Measurements from ENCODE around the gene AFF3. TPM values are rescaled to one million over a fixed set of nuclear protein-coding genes. Genes with fewer than 3 reads are reported as not detected.

AFF3 gene
- total RNA-seq, 2 donors from 2014 or later, result 9.9 to 20.1 TPM

- TF ChIP-seq CTCF (IDR thresholded peaks at IDR 0.05), result no peak
- no peaks in the 10 kb centered on the region for H3K9me3 ChIP-seq
- DNase-seq (ENCODE audit: low spot score), result no peak
- peaks cover 0 to 6% of the 10 kb centered on the region in 2 donors for H3K4me1 ChIP-seq (ENCODE audit: control insufficient read depth in 1 of 2, low read depth in 2 of 2)
- no peak overlapping the region for H3K27ac ChIP-seq
- H3K27me3 ChIP-seq (replicated peaks; ENCODE audit: insufficient read depth), result no peaks in the 10 kb centered on the region
- no peak for ATAC-seq (ENCODE audit: insufficient number of reproducible peaks, low FRiP score, low read depth)
- H3K36me3 ChIP-seq, result peaks cover 15% of the 10 kb centered on the region
- H3K4me3 ChIP-seq, result no peak overlapping the region
These were observed 133.4 kb downstream of the AFF3 start for GRCh38 chr2:100008956-100009355.

- Histone ChIP-seq H3K27ac (no peak overlapping the region), H3K4me3 (no peak overlapping the region), H3K9me3 (no peaks in the 10 kb centered on the region), H3K36me3 (peaks cover 15% of the 10 kb centered on the region), H3K27me3 (replicated peaks; ENCODE audit: insufficient read depth) (no peaks in the 10 kb centered on the region), H3K4me1 (ENCODE audit: control insufficient read depth in 1 of 2, low read depth in 2 of 2) (no peaks in the 10 kb centered on the region)
- no peak for TF ChIP-seq CTCF (IDR thresholded peaks at IDR 0.05)
- DNase-seq (ENCODE audit: low spot score) (no peak), ATAC-seq (ENCODE audit: insufficient number of reproducible peaks, low FRiP score, low read depth) (no peak)
These were observed 135.9 kb downstream of the AFF3 start for GRCh38 chr2:100006516-100006915.

GRCh38 chr2:100004959-100005387, 137.4 kb downstream of the AFF3 start:
- TF ChIP-seq CTCF (IDR thresholded peaks at IDR 0.05), result no peak

GRCh38 chr2:100004348-100004884, 138.0 kb downstream of the AFF3 start:
- no peaks in the 10 kb centered on the region for H3K9me3 ChIP-seq
- peaks cover 15% of the 10 kb centered on the region for H3K36me3 ChIP-seq
- H3K4me3 ChIP-seq, result no peak overlapping the region
- H3K27me3 ChIP-seq (replicated peaks; ENCODE audit: insufficient read depth), result no peaks in the 10 kb centered on the region
- no peak for ATAC-seq (ENCODE audit: insufficient number of reproducible peaks, low FRiP score, low read depth)
- H3K27ac ChIP-seq, result no peak overlapping the region
- H3K4me1 ChIP-seq (ENCODE audit: control insufficient read depth in 1 of 2, low read depth in 2 of 2), result no peaks in the 10 kb centered on the region
- no peak for TF ChIP-seq CTCF (IDR thresholded peaks at IDR 0.05)
- no peak for DNase-seq (ENCODE audit: low spot score)

More at GRCh38 chr2:100004959-100005387, 137.4 kb downstream of the AFF3 start:
- Histone ChIP-seq H3K9me3 (no peaks in the 10 kb centered on the region), H3K27me3 (replicated peaks; ENCODE audit: insufficient read depth) (no peaks in the 10 kb centered on the region), H3K4me1 (ENCODE audit: control insufficient read depth in 1 of 2, low read depth in 2 of 2) (no peaks in the 10 kb centered on the region), H3K27ac (no peak overlapping the region), H3K4me3 (no peak overlapping the region), H3K36me3 (peaks cover 15% of the 10 kb centered on the region)
- no peak for ATAC-seq (ENCODE audit: insufficient number of reproducible peaks, low FRiP score, low read depth)
- DNase-seq (ENCODE audit: low spot score), result no peak

- Histone ChIP-seq H3K27me3 (replicated peaks; ENCODE audit: insufficient read depth) (no peaks in the 10 kb centered on the region), H3K4me3 (no peak overlapping the region), H3K4me1 (ENCODE audit: control insufficient read depth in 1 of 2, low read depth in 2 of 2) (no peaks in the 10 kb centered on the region), H3K36me3 (peaks cover 14% of the 10 kb centered on the region), H3K9me3 (no peaks in the 10 kb centered on the region), H3K27ac (no peak overlapping the region)
- no peak for TF ChIP-seq CTCF (IDR thresholded peaks at IDR 0.05)
- no peak for ATAC-seq (ENCODE audit: insufficient number of reproducible peaks, low FRiP score, low read depth)
- DNase-seq (ENCODE audit: low spot score), result no peak
These were observed 140.3 kb downstream of the AFF3 start for GRCh38 chr2:100002059-100002458.
